PC-3 (cell line): ENCODE measurements around the gene BCR. TPM values are rescaled to one million over a fixed set of nuclear protein-coding genes. Genes with fewer than 3 reads are reported as not detected.

Experiments
- ATAC-seq: fragments of 200-7000 bp; cut with Tn5 transposase; 2 replicates; pipeline ENCODE4 v1.9.1; 2020; ENCODE audit warnings: mild to moderate bottlenecking, moderate library complexity
- BruUV-seq: library from RNA; stranded (reverse); fragments of 400-500 nt; replicated peaks from 2 replicates; lab custom pipeline; 2021; lab: Mats Ljungman, UMichigan
- CTCF ChIA-PET: fragments of 300-600 bp; sonication (Branson Sonifier 250); formaldehyde crosslinking; loops from one replicate; lab custom pipeline; 2022; ENCODE audit warnings: antibody characterized with exemption; lab: Charles Lee
- POLR2A ChIA-PET: fragments of 300-600 bp; sonication (Branson Sonifier 250); formaldehyde crosslinking; loops from one replicate; lab custom pipeline; 2022; ENCODE audit warnings: antibody characterized with exemption; ENCODE audit not compliant: unreplicated experiment; lab: Charles Lee
- DNase-seq: peaks from one replicate; pipeline ENCODE4 v3.0.0-alpha.2; 2015
- H2AFZ ChIP-seq: fragments of 300-600 bp; sonication (generic); 2 replicates; pipeline ENCODE4 v1.6.0; 2016; ENCODE audit warnings: antibody characterized with exemption, low read length
- H3F3A ChIP-seq: fragments of 300-600 bp; sonication (generic); one replicate; pipeline ENCODE4 v1.6.0; 2017; ENCODE audit warnings: antibody characterized with exemption, low read length, control low read depth, mild to moderate bottlenecking; ENCODE audit not compliant: unreplicated experiment
- H3K27ac ChIP-seq: fragments of 300-600 bp; sonication (generic); 2 replicates; pipeline ENCODE4 v1.5.1; 2016; ENCODE audit warnings: mild to moderate bottlenecking, low read length
- H3K27me3 ChIP-seq: fragments of 300-600 bp; sonication (generic); 2 replicates; pipeline ENCODE4 v1.6.1; 2016; ENCODE audit warnings: low read length, mixed read lengths
- H3K36me3 ChIP-seq: fragments of 300-600 bp; sonication (generic); 2 replicates; pipeline ENCODE4 v1.6.1; 2016; ENCODE audit warnings: low read depth, mixed run types, low read length, mixed read lengths
- H3K4me1 ChIP-seq: fragments of 300-600 bp; sonication (generic); 2 replicates; pipeline ENCODE4 v1.5.1; 2016; ENCODE audit warnings: low read length; ENCODE audit not compliant: insufficient read depth
- H3K4me2 ChIP-seq: fragments of 300-600 bp; sonication (generic); 2 replicates; pipeline ENCODE4 v1.6.0; 2016; ENCODE audit warnings: low read length
- H3K4me3 ChIP-seq: fragments of 300-600 bp; sonication (generic); 2 replicates; pipeline ENCODE4 v1.5.1; 2016; ENCODE audit warnings: mild to moderate bottlenecking, low read length, mixed read lengths
- H3K79me2 ChIP-seq: fragments of 300-600 bp; sonication (generic); 2 replicates; pipeline ENCODE4 v1.6.1; 2017; ENCODE audit warnings: low read length, mixed read lengths
- H3K9ac ChIP-seq: fragments of 300-600 bp; sonication (generic); 2 replicates; pipeline ENCODE4 v1.6.0; 2016; ENCODE audit warnings: mild to moderate bottlenecking, low read length
- H3K9me2 ChIP-seq: fragments of 300-600 bp; sonication (generic); replicated peaks from 2 replicates; pipeline ENCODE4 v1.6.1; 2016; ENCODE audit warnings: mixed run types, low read length, mixed read lengths
- H3K9me3 ChIP-seq: fragments of 300-600 bp; sonication (generic); 2 replicates; pipeline ENCODE4 v1.6.1; 2016; ENCODE audit warnings: low read length, mixed read lengths
- H4K20me1 ChIP-seq: fragments of 300-600 bp; sonication (generic); 2 replicates; pipeline ENCODE4 v1.6.1; 2016; ENCODE audit warnings: low read length, mixed read lengths
- CTCF ChIP-seq: fragments of 300-600 bp; sonication (generic); conservative IDR thresholded peaks from 2 replicates; pipeline ENCODE4 v1.5.1; 2017; ENCODE audit warnings: antibody characterized with exemption, low read depth, mild to moderate bottlenecking, low read length
- EZH2 ChIP-seq: fragments of 300-600 bp; sonication (generic); IDR thresholded peaks from one replicate; pipeline ENCODE4 v1.6.1; 2017; ENCODE audit warnings: antibody characterized with exemption, mild to moderate bottlenecking, low read length; ENCODE audit not compliant: unreplicated experiment
- EZH2phosphoT487 ChIP-seq: fragments of 300-600 bp; sonication (generic); IDR thresholded peaks from 2 replicates; pipeline ENCODE4 v1.6.1; 2018; ENCODE audit warnings: mild to moderate bottlenecking, antibody characterized with exemption, low read length, borderline replicate concordance
- intact Hi-C: fragments of 100-400 bp; cut with micrococcal nuclease; formaldehyde crosslinking; loops from 2 replicates; pipeline ENCODE4 v1.9.0; 2023
- total RNA-seq: library from RNA; depleted of rRNA; stranded (reverse); fragments of >200 nt; gene quantifications from 2 replicates; pipeline ENCODE4 v1.2.3, GENCODE V29; 2014

The BCR gene
- total RNA-seq, 1 experiment from 2014 or later, result 36.8 TPM

GRCh38 chr22:23154461-23154860 is 25.8 kb upstream of the BCR start:
- no peak for DNase-seq
- ChIA-PET CTCF (no interaction called here), POLR2A (no interaction called here)
- Histone ChIP-seq H3K4me3 (no peak overlapping the region), H3F3A (no peaks in the 10 kb centered on the region), H2AFZ (no peak overlapping the region), H3K4me1 (peaks cover 8% of the 10 kb centered on the region; the same call in 1 of the 2 replicates), H3K79me2 (no peaks in the 10 kb centered on the region), H3K4me2 (no peak overlapping the region), H3K9me3 (no peaks in the 10 kb centered on the region), H3K27ac (no peak overlapping the region), H3K9me2 (no peaks in the 10 kb centered on the region), H4K20me1 (no peaks in the 10 kb centered on the region), H3K27me3 (no peaks in the 10 kb centered on the region), H3K9ac (no peak overlapping the region), H3K36me3 (no peaks in the 10 kb centered on the region)
- no TSS peak for BruUV-seq
- intact Hi-C loops, result no loop called here
- TF ChIP-seq EZH2phosphoT487 (no peak), CTCF (no peak), EZH2 (no peak)
- no peak for ATAC-seq

GRCh38 chr22:23155143-23155542 is 25.2 kb upstream of the BCR start:
- no peak overlapping the region for H3K4me2 ChIP-seq
- H3K79me2 ChIP-seq, result no peaks in the 10 kb centered on the region
- intact Hi-C loops, result no loop called here
- H3K4me3 ChIP-seq, result no peak overlapping the region
- ChIA-PET POLR2A (no interaction called here), CTCF (no interaction called here)
- BruUV-seq, result no TSS peak
- no peak for TF ChIP-seq EZH2phosphoT487
- H3K27ac ChIP-seq, result no peak overlapping the region
- no peaks in the 10 kb centered on the region for H3K9me3 ChIP-seq
- ATAC-seq (no peak), DNase-seq (no peak)
- H3K36me3 ChIP-seq, result no peaks in the 10 kb centered on the region
- no peak overlapping the region for H3K9ac ChIP-seq
- no peaks in the 10 kb centered on the region for H3K27me3 ChIP-seq
- no peaks in the 10 kb centered on the region for H3K9me2 ChIP-seq
- no peaks in the 10 kb centered on the region for H4K20me1 ChIP-seq
- H3K4me1 ChIP-seq, result peaks cover 8% of the 10 kb centered on the region; the same call in 1 of the 2 replicates
- no peaks in the 10 kb centered on the region for H3F3A ChIP-seq
- H2AFZ ChIP-seq, result no peak overlapping the region

- H3K9me2 ChIP-seq, result no peaks in the 10 kb centered on the region
- intact Hi-C loops, result no loop called here
- CTCF ChIA-PET, result no interaction called here
- H4K20me1 ChIP-seq, result no peaks in the 10 kb centered on the region
- no peak overlapping the region for H2AFZ ChIP-seq
- TF ChIP-seq EZH2phosphoT487 (no peak), EZH2 (no peak), CTCF (no peak)
- H3K9ac ChIP-seq, result no peak overlapping the region
- no peaks in the 10 kb centered on the region for H3K27me3 ChIP-seq
- no peaks in the 10 kb centered on the region for H3F3A ChIP-seq
- no peaks in the 10 kb centered on the region for H3K36me3 ChIP-seq
- POLR2A ChIA-PET, result no interaction called here
- H3K9me3 ChIP-seq, result no peaks in the 10 kb centered on the region
- BruUV-seq, result no TSS peak
- H3K27ac ChIP-seq, result no peak overlapping the region
- DNase-seq (no peak), ATAC-seq (no peak)
- H3K79me2 ChIP-seq, result no peaks in the 10 kb centered on the region
- H3K4me2 ChIP-seq, result no peak overlapping the region
- peaks cover 8% of the 10 kb centered on the region; the same call in 1 of the 2 replicates for H3K4me1 ChIP-seq
- no peak overlapping the region for H3K4me3 ChIP-seq
Observed at GRCh38 chr22:23155831-23156230, 24.5 kb upstream of the BCR start.
